ENCODE results near the gene ZNF268. TPM values are rescaled to one million over a fixed set of nuclear protein-coding genes. Genes with fewer than 3 reads are reported as not detected.

ZNF268 gene
- total RNA-seq, 4 donors from 2014 or later, result 10.8 to 16.1 (median 14.5) TPM

DNA sequence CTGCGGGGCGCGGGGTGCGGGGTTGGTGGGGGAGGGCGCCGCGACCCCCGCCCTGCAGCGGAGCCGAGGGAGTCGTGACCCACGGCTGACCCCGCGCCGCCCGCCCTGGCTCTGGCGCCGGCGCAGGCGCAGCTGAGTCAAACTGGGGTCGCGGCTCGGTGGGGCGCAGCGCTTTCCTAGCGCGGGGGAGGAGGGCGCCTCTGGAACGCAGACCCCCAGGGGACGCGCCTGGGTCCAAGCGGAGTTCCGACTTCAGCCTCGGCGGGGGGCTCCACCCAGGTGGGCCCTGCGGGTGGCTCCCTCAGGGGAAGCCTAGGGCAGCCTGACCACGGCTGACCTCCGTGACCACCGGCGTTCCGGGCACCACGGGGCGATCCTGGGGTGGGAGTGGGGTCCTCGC, 54.8 kb downstream of the ZNF268 start:
- TF ChIP-seq CTCF (IDR thresholded peaks at IDR 0.05; ENCODE audit: low read depth), result no peak

DNA sequence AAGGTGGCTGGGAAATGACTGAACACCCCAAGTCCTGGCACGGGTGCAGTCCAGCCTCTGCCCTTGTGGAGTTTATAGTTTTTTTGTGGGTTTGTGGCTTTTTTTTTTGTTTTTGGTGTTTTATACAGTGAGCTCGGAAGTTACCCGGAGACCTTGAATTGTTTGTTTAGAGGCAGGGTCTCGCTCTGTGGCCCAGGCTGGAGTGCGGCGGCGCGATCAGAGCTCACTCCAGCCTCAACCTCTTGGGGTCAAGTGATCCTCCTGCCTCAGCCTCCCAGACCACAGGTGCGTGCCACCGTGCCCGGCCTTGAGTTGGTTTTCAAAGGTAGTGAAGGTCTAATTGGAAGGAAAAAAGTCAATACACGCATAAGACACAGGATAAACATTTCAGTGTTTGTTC, 55.3 kb downstream of the ZNF268 start:
- TF ChIP-seq CTCF (IDR thresholded peaks at IDR 0.05; ENCODE audit: low read depth), result no peak

DNA sequence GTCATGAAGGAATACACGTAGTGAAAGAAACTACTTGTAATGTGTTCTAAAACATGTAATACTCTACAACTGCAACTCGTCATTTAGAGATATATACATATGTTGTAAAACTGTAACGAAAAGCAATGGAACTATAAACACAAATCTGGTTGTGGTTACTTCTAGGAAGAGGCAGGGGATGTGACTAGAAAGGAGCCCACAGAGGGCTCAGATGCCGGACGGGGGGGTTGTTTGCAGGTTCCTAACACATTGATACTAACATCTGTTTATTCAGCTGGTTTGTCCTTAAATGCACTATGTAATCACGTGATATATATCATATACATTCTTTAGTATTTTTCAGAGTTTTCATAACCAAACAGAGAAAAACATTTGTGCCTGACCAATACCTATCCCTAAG, 70.4 kb downstream of the ZNF268 start:
- TF ChIP-seq CTCF (IDR thresholded peaks at IDR 0.05; ENCODE audit: low read depth), result no peak

DNA sequence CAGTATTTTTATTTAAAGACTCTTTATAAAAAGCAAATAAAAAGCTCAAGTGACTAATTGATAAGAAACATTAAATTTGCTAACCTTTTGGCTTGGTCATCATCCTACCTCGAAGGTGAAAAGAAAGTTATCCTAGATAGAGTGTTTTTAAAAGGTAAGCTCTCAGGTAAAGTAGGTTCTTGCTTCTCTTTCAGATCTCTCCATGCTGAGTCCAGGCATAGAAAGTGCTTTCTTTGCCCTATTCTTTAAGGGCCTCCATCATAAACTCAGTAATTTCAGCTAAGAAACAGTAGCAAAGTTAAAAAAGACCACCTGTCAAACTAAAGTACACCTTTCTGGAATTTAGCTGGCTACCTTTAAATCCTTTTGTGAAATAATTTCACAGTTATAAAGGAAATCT, 75.0 kb downstream of the ZNF268 start:
- TF ChIP-seq CTCF (IDR thresholded peaks at IDR 0.05; ENCODE audit: low read depth), result no peak

DNA sequence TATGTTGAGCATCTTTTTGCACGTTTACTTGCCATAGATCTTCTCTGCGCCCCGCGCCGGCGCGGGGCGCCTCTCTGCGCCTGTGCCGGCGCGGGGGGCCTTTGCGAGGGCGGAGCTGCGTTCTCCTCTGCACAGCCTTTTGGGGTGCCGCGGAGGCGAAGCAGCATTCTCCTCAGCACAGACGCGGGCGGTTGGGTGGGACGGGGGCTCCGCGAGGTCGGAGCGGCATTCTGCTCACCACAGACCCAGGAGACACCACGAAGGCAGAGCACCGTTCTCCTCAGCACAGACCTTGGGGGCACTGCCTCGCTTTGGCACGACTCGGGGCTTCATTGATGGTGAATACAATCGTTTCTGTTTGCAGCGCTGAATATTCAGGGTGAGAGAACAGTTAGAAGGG, 82.9 kb downstream of the ZNF268 start:
- TF ChIP-seq CTCF (IDR thresholded peaks at IDR 0.05; ENCODE audit: low read depth), result no peak

Small RNA genes within 50 kb of the gene (small RNA-seq; reads per million reads assigned to genes)
- gene RF00019 (0.49 reads per million), gene RNU6-717P (not detected)

Other genes starting within 250 kb of the ZNF268 start
- gene ZNF605, start 225.2 kb upstream of the ZNF268 start, total RNA-seq, result 10 to 100 TPM in 2 of 4 donors, 1 to 10 TPM in 2; 5.1 to 13.9 (median 10.3) TPM
- 10 to 100 TPM in 3 of 4 donors, 1 to 10 TPM in 1; 3.9 to 19.0 (median 13.8) TPM for gene ZNF26, start 195.1 kb upstream of the ZNF268 start, total RNA-seq
- gene ZNF84, start 144.0 kb upstream of the ZNF268 start, total RNA-seq, result 10 to 100 TPM; 15.0 to 29.5 (median 23.1) TPM
- 10 to 100 TPM in 3 of 4 donors, 1 to 10 TPM in 1; 9.9 to 13.4 (median 11.4) TPM for gene ZNF140, start 100.6 kb upstream of the ZNF268 start, total RNA-seq
- gene ZNF891, start 51.2 kb upstream of the ZNF268 start, total RNA-seq, result 1 to 10 TPM; 2.2 to 3.4 (median 3.0) TPM
- gene ZNF10, start 50.9 kb upstream of the ZNF268 start, total RNA-seq, result 1 to 10 TPM; 4.6 to 8.2 (median 6.6) TPM
- not detected for gene ANHX, start 54.4 kb downstream of the ZNF268 start, total RNA-seq

Measured in subcutaneous adipose tissue (tissue), 4 donors.